NCI-H2081 treated with DMSO at 0.1 percent for 48 hours (cell line): ENCODE measurements around the gene CCDC196.
"Not testable (repeated sequence)": the region's sequence is repeated elsewhere in the genome, so short reads cannot be mapped to it uniquely, and the experiment has no call there.

Experiments
- DNase-seq: peaks from one replicate; lab custom pipeline; 2025; lab: John Stamatoyannopoulos, UW

CCDC196 gene

DNA sequence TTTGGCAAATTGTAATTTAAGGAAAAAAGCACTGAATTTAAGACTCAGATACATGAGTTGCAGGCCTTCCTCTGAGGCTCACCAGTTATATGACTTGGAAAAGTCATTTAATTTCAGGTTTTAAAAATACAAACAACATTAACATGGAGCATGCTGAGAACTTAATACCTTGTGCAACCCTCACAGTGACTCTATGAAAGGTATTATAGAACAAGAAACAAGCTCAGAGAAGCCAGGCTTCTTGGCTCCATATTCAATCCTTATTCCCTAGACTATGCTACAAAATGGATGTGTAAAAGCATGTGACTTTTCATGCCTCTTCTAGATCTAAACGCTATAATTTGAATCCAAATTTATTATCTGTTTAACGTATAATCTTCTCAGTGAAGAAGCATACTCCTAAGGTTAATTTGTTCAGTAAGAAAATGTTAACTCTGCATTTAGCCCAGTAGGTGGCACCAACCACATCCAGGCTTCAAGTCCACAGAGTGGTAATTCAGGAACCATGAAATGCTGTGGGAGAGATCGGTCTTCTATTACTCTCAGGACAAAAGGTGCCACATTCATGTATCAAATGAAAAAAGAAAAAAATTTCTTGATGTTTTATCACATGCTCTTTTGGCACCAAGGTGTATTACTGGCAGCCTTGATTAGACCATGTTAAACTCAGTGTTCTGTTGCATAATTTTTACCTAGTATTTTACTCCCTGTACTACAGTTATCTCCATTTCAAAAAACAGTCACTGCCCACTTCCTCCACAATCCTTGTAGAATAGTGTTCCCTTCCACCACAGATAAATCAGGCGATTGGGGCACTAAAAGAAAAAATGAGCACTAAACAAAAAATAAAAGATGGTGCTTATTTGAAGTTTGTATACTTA lies 9.3 kb downstream of the CCDC196 start:
- peak; percentile 51 for DNase-seq

DNA sequence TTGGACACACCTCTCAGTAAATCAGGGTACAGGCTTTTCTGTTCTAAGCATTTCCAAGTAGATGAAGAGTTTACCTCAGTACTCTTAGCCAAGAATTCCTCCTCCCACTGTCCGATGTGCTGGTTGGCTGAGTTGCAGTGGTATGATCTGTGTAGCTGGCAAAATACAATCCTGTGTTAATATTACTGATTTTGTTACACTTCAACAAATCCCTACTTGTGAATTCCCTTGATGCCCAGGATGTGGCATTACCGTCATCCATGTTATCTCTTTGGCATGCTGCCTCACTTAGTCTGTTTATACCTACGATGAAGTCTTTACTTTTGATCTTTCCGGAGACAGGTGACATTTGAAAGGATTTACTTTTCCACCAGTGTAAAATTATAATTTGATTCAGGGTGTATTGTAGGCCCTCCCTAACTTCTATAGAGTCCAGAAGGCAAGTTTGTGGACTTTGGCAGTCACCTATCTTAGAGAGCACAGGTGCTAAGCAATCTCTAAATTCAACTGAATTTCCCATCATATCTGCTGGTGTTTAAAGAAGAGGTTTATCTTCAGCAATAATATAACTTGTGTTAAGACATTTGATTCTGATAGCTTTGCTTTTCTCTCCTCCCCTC lies 10.1 kb downstream of the CCDC196 start:
- DNase-seq, result no peak

DNA sequence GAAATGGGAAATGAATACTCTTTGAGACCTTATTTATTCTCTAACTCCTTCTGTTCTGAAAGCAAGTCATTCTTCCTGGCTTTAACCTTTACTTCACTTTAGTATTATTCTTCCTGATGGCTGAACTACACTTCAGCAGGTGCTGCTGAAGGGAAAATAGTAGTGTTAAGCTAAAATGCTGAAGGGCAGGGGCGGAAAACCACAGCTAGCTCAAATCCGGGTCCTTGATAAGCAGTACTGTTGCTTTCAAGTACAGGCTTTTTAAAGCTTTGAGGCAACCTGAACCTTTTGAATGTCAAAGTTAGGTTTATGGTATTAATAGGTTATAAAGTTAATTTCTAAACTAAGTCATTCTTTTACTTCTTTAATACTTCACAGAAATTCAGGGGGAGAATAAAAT lies 10.7 kb downstream of the CCDC196 start:
- DNase-seq, result no peak

DNA sequence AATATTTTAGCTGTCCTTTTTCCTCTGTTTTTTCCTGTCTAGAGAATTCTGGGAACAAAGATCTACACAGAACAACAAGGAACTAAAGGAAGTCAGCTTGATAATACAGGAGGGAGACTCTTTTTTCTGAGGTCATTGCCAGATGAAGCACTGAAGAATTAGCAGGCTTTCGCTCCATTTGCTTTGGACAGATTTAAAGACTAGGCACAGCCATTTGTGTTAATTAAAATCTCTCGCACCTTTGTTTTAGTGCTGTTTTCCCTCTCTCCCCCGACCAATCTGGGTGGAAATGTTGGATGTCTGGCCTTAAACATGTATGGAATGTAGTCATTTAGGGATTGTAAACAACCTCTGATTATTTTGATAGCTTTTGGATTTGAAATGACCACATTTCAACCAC lies 12.1 kb downstream of the CCDC196 start:
- no peak for DNase-seq

DNA sequence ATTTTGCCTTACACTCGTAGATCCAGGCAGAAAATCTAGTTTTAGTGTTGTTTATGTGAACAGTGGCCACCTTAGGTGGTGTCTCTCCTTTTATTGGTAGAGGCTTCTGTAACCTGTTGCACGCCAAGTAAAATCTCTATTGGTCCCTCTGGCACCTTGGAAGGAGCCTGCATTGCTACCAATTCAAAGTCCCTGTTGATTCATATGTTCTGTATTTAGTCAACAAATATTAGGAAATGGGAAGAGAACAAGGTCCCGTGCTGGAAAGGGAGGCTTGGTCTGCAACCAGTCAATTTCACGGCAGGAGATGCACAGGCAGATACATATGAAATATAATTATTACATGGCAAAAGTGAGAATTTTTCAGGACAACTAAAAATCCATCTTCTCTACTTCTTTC lies 15.4 kb downstream of the CCDC196 start:
- DNase-seq, result no peak

DNA sequence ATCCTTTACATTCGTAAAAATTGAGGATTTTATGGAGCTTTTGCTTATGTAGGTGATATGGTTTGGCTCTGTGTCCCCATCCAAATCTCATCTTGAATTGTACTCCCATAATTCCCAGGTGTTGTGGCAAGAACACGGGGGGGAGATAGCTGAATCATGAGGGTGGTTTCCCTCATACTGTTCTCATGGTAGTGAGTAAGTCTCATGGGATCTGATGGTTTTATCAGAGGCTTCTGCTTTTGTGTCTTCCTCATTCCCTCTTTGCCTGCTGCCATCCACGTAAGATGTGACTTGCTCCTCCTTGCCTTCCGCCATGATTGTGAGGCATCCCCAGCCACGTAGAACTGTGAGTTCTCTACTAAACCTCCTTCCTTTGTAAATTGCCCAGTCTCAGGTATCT lies 16.7 kb downstream of the CCDC196 start:
- DNase-seq, result not testable (repeated sequence)

DNA sequence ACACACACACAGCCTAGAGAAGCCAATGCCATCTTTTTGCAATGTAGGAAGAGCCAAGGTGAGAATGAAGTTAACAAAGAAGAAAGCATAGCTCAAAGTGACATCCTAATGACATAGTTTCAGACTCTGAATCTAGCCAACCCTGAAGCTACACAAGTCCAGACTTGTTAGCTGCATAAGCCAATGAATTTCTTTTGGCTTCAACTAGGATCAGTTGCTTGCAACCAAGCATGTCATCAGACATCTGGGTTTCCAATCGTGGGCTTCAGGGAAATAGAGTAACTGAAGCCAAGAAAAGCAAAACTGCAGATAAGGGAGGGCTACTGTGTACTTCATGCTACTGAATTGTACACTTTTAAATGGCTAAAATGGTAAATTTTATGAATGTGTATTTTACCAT lies 17.4 kb downstream of the CCDC196 start:
- no peak for DNase-seq

DNA sequence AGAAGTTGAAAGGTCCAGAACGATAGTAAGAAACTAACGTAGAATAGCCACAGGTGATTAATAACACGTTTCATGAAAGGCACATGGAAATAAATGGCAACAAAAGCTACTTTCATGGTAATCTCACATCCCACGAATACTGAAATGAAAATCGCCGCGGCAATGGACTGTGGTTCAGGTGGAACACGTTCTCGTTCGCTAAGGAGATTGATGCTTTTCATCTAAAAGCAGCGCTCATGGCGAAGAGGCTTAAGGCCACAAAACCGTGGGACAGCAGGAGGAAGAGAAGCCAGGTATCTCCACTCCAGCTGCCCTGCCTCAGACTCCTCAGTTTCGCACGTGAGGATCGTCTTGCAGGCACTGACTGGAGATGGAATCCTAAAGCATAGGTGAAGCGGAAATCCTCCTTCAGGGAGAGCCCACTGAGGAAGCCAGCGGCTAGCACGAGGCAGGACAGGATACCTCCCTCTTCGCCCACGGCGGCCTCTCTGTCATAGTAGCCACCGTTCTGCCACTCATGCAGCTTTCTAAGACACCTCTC lies 21.1 kb downstream of the CCDC196 start:
- DNase-seq, result no peak

DNA sequence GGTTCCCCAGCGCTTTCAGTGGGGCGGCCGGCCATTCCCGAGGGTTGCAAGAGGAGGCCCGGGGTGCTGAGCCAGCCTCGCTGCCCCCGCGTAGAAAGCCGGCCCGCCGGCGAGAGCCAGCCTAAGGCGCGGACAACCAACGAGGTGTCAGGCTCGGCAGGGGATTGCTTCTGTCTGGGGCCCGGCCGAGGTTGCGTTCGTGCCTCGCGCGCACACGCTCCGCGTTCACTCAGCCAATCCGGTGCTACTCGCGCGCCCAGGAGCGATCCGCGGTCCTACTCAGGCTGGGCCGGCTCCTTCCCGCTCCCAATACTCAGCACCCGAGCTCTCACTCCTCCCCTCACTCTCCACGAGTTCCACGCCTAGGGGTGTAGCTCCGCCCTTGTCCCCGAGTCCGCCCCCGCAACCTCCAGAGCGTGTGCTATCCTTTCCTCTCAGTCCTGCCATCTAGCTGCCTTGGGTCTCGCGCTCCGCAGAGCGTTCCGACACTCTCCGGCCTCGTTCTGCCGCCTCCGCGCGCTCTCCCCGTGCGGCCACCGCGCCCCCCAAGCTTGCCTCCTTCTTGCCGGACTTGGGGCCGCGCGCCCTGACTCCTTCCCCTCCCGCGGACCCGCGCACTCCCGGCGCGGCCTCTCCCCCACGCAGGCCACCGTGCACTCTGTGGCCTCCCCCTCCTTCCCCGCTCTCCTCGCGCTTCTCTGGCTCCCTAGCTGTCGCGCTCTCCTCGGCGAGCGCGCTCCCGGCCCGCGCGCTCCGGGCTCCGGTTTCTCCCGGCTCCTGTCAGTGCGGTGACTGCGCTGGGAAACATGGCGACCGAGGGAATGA lies 21.8 kb downstream of the CCDC196 start, which contains the start of gene GPHN:
TSS of gene GPHN (plus strand) at position 426 of the 825 bp plus-strand sequence.
- peak; percentile 88 for DNase-seq

DNA sequence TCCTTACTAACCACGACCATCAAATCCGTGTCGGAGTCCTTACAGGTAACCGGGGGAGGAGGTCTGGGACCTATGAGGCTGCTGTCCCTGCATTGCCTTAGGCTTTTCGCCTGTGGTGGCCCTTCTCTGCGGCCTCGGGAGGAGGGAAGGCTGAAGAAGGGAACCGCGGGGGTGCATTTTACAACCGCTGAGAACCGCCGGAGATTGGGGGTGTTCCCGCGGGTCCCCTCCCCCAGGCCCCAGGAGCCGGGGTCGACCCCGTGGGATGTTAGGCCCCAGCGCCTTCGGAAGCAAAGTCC lies 22.3 kb downstream of the CCDC196 start:
- DNase-seq, result no peak

DNA sequence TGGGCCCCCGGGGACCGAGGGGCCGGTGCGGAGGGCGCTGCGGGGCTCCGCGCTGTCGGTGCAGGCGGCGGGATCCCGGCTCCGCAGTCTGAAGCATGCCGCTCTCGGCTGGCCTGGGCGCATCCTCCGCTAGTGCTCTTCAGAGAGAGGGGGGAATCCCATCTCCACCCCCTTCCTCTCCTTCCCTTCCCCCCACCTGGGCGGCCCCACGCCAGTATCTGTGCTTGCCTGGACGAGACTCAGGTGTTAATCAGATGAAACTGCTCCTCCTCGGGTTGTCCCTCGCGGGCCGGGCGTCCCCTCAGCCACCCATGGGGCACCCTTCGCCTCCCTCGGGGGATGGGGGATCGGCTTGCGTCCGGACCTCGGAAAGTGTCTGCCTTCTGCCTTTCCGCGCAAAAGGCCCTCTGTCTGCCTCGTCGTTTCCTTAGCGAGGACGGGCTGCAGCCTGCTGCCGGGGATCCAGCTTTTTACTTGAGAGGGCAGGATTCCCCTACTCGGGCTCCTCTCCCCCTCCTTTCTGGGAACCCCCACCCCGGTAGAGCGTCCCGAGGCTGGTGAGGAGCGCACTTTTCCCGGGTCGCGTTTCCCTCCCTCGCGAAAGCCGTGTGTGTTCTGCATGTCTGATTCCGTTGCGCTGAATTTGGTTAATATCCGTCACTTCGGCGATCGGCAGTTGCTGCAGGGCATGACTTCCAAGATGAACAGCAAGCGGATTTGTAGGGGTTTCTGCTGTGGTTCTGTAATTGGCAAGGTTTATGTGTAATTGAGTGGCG lies 22.9 kb downstream of the CCDC196 start:
- DNase-seq, result no peak

DNA sequence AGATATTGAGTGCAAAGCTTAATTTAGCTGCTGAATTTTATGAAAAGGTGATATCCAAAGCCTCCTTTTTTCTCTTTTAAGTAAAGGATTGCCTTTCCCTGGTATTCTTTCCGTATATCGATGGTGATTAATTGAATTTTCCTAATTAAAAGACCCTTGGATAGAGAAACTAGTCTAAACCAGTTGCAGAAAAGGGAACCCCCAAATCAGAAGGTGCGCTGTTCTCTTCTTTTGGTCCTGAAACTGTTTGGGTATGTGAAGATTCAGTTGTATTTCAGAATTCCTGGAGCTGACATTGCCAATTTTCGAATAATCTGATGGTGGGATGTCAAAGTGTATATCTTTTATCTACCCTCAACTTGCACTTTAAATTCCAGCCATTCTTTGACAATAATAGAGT lies 23.7 kb downstream of the CCDC196 start:
- no peak for DNase-seq

DNA sequence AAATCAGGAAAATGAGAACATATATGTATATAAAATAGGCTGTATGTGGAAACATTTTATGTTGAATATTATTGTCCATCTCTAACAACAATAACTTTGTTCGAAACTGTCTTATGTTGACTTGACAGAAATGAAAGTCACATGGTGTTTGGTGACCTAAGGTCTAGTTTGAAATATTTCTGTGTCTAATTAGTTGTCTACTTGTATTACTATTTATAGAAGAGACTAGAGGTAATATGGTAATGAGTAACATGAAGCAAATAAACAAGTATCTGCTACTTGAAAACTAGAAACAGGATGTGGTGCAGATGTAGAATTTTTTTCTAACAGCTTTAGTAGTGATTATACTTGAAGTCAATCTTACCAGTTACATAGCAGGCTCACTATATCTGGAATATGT lies 25.7 kb downstream of the CCDC196 start:
- DNase-seq, result no peak

DNA sequence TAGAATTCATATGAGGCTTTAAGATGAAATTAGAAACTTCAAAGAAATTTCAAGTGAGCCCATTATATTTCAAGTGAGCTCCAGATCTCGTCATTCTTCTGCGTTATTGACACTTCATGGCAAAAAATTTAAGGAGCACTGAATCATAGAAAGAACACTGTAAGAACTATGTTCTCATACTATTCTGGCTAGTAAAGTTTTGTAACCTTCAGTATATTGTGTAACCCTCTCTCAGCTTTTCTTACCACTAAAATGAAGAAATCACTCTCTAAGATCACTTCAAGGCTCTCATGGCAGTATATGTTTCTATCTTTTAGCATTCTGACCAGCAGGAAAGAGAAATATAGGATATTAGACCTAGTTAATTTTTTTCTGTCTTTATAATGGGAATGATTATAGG lies 28.0 kb downstream of the CCDC196 start:
- DNase-seq, result no peak

DNA sequence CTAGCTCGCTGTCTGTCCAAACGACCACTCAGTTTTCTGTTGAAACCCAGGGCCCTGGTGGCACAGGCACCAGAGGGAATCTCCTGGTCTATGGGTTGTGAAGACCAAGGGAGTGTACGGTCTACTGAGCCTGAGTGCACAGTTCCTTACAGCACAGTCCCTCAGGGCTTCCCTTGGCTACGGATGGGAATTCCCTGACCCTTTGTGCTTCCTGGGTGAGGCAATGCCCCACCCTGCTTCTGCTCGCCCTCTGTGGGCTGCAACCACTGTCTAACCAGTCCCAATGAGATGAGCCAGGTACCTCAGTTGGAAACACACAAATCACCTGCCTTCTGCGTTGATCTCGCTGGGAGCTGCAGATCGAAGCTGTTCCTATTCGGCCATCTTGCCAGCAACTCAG lies 44.4 kb downstream of the CCDC196 start:
- no peak for DNase-seq

DNA sequence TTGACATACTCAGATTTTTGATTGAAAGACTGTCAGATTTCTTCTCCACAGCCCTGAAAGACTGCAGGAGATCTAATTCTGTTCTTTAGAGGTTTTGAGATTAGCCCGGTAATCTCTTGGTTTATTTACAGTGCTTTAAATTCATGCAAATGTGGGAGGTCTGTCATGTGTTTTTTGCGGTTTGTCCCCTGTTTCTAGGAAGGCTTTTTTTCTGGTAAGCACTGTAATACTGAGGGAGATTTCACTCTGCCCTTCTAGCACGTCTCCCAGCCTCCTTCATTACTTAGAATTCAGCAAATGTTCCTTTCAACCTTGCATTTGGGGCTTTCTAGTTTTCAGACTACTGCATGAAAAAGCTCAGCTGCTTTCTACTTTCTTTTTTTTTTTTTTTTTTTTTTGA lies 52.9 kb downstream of the CCDC196 start:
- DNase-seq, result no peak

DNA sequence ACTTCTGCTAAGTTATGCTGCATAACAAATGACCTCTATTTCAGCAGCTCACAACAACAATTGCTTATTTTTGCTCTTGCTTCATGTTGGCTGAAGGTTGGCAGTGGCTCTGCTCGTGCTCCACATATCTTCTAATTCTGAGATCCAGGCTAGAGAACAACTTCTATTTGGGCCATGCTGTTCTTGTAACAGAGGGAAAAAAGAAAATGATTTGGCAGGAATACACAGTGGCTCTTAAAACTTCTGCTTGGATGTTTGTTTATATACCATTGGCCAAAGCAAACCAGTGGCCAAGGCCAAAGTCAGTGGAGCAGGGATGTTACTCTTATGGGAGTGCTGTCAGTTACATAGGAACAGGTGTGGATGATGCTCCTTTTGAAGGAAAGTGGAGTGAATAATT lies 53.9 kb downstream of the CCDC196 start:
- DNase-seq, result no peak

DNA sequence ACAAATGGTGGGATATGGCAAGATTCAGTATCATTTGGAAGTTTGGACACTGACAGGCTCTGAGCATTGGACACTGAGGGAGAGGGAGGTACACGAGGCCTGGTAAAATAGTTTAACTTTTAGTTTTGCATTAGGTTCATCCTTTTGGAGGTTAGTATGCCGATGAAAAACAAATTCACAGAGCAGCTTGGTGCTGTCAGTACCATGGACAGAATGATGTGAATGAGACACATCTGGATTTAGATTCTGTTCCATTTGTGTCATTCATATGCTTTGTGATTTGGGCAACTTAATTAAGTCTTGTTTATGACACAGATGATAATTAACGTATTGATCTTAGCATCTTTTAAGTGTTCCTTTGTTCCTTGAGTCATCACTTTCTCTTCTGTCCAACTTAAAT lies 55.5 kb downstream of the CCDC196 start:
- DNase-seq, result no peak

DNA sequence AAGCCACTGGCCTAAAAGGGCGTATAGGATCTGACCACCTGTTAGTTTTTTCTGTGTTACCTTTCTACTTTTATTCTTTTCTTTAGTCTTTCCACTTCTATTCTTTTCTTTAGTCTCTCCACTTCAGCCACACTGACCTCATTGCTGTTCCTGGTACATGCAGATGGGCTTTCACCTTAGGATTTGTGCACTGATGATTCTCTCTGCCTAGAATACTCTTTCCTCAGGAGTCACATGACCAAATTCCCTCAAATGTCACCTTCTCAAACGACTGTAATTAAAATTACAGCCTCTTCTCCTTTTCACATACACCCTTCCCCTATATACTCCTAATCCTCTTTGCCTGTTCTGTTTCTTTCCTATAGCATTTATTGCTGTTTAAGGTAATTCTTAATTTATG lies 57.8 kb downstream of the CCDC196 start:
- DNase-seq, result no peak

DNA sequence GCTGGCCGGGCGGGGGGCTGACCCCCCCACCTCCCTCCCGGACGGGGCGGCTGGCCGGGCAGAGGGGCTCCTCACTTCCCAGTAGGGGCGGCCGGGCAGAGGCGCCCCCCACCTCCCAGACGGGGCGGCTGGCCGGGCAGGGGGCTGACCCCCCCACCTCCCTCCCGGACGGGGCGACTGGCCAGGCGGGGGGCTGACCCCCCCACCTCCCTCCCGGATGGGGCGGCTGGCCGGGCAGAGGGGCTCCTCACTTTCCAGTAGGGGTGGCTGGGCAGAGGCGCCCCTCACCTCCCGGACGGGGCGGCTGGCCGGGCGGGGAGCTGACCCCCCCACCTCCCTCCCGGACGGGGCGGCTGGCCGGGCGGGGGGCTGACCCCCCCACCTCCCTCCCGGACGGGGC lies 59.0 kb downstream of the CCDC196 start:
- not testable (repeated sequence) for DNase-seq

DNA sequence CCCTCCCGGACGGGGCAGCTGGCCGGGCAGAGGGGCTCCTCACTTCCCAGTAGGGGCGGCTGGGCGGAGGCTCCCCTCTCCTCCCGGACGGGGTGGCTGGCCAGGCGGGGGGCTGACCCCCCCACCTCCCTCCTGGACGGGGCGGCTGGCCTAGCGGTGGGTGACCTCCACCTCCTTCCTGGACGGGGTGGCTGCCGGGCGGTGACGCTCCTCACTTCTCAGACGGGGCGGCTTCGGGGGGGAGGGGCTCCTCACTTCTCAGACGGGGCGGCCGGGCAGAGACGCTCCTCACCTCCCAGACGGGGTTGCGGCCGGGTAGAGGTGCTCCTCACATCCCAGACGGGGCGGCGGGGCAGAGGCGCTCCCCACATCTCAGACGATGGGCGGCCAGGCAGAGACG lies 59.6 kb downstream of the CCDC196 start:
- not testable (repeated sequence) for DNase-seq
